Measurements from ENCODE around the gene ANKRD31. TPM values are rescaled to one million over a fixed set of nuclear protein-coding genes. Genes with fewer than 3 reads are reported as not detected.
A peak's percentile ranks its signal among the peaks of the same experiment; 100 is the strongest.

Gene ANKRD31
- total RNA-seq, 1 experiment from 2014 or later, result 0.69 TPM

GRCh38 chr5:75052192-75053053 lies 184.3 kb downstream of the ANKRD31 start, which contains the start of gene GCNT4:
Gene GCNT4, minus strand, starts transcription at chr5:75052558. Its CDS starts 22,521 bp downstream, at chr5:75030037.
- peak; percentile 40 for DNase-seq (ENCODE audit: low read depth, low spot score)
- in situ Hi-C loops (cut with HindIII; ENCODE audit: low pct_unique_long_range_greater_than_20kb, low sequenced_read_pairs), result no loop called here

GRCh38 chr5:75051217-75051751 lies 185.4 kb downstream of the ANKRD31 start:
- in situ Hi-C loops (cut with HindIII; ENCODE audit: low pct_unique_long_range_greater_than_20kb, low sequenced_read_pairs), result no loop called here

GRCh38 chr5:75050415-75050814 lies 186.3 kb downstream of the ANKRD31 start:
- in situ Hi-C loops (cut with HindIII; ENCODE audit: low pct_unique_long_range_greater_than_20kb, low sequenced_read_pairs), result no loop called here
- peak; percentile 64 for DNase-seq (ENCODE audit: low read depth, low spot score)

More at GRCh38 chr5:75051217-75051751, 185.4 kb downstream of the ANKRD31 start:
- no peak for DNase-seq (ENCODE audit: low read depth, low spot score)

- in situ Hi-C loops (cut with HindIII; ENCODE audit: low pct_unique_long_range_greater_than_20kb, low sequenced_read_pairs), result no loop called here
- DNase-seq (ENCODE audit: low read depth, low spot score), result peak; percentile 79
Observed at GRCh38 chr5:75049456-75050351, 187.0 kb downstream of the ANKRD31 start.

GRCh38 chr5:75048457-75048953 lies 188.2 kb downstream of the ANKRD31 start:
- DNase-seq (ENCODE audit: low read depth, low spot score), result no peak

GRCh38 chr5:75047356-75047755 lies 189.3 kb downstream of the ANKRD31 start:
- in situ Hi-C loops (cut with HindIII; ENCODE audit: low pct_unique_long_range_greater_than_20kb, low sequenced_read_pairs), result no loop called here
- no peak for DNase-seq (ENCODE audit: low read depth, low spot score)

More at GRCh38 chr5:75048457-75048953, 188.2 kb downstream of the ANKRD31 start:
- in situ Hi-C loops (cut with HindIII; ENCODE audit: low pct_unique_long_range_greater_than_20kb, low sequenced_read_pairs), result no loop called here

GRCh38 chr5:75046366-75047142 lies 190.1 kb downstream of the ANKRD31 start:
- in situ Hi-C loops (cut with HindIII; ENCODE audit: low pct_unique_long_range_greater_than_20kb, low sequenced_read_pairs), result no loop called here
- DNase-seq (ENCODE audit: low read depth, low spot score), result no peak

- in situ Hi-C loops (cut with HindIII; ENCODE audit: low pct_unique_long_range_greater_than_20kb, low sequenced_read_pairs), result no loop called here
- no peak for DNase-seq (ENCODE audit: low read depth, low spot score)
Observed at GRCh38 chr5:75045071-75045470, 191.6 kb downstream of the ANKRD31 start.

- in situ Hi-C loops (cut with HindIII; ENCODE audit: low pct_unique_long_range_greater_than_20kb, low sequenced_read_pairs), result no loop called here
- DNase-seq (ENCODE audit: low read depth, low spot score), result no peak
Observed at GRCh38 chr5:75044406-75044805, 192.3 kb downstream of the ANKRD31 start.

GRCh38 chr5:75043633-75044264 lies 192.9 kb downstream of the ANKRD31 start:
- no peak for DNase-seq (ENCODE audit: low read depth, low spot score)
- in situ Hi-C loops (cut with HindIII; ENCODE audit: low pct_unique_long_range_greater_than_20kb, low sequenced_read_pairs), result no loop called here

GRCh38 chr5:75042522-75042921 lies 194.2 kb downstream of the ANKRD31 start:
- in situ Hi-C loops (cut with HindIII; ENCODE audit: low pct_unique_long_range_greater_than_20kb, low sequenced_read_pairs), result no loop called here
- DNase-seq (ENCODE audit: low read depth, low spot score), result no peak

- in situ Hi-C loops (cut with HindIII; ENCODE audit: low pct_unique_long_range_greater_than_20kb, low sequenced_read_pairs), result no loop called here
- no peak for DNase-seq (ENCODE audit: low read depth, low spot score)
Observed at GRCh38 chr5:75040973-75041372, 195.7 kb downstream of the ANKRD31 start.

- in situ Hi-C loops (cut with HindIII; ENCODE audit: low pct_unique_long_range_greater_than_20kb, low sequenced_read_pairs), result no loop called here
- no peak for DNase-seq (ENCODE audit: low read depth, low spot score)
Observed at GRCh38 chr5:75037106-75037505, 199.6 kb downstream of the ANKRD31 start.

GRCh38 chr5:75034137-75034739 lies 202.4 kb downstream of the ANKRD31 start:
- in situ Hi-C loops (cut with HindIII; ENCODE audit: low pct_unique_long_range_greater_than_20kb, low sequenced_read_pairs), result no loop called here

GRCh38 chr5:75031366-75031765 lies 205.3 kb downstream of the ANKRD31 start:
- in situ Hi-C loops (cut with HindIII; ENCODE audit: low pct_unique_long_range_greater_than_20kb, low sequenced_read_pairs), result no loop called here
- no peak for DNase-seq (ENCODE audit: low read depth, low spot score)

More at GRCh38 chr5:75034137-75034739, 202.4 kb downstream of the ANKRD31 start:
- no peak for DNase-seq (ENCODE audit: low read depth, low spot score)

- no peak for DNase-seq (ENCODE audit: low read depth, low spot score)
- in situ Hi-C loops (cut with HindIII; ENCODE audit: low pct_unique_long_range_greater_than_20kb, low sequenced_read_pairs), result no loop called here
Observed at GRCh38 chr5:75028090-75028489, 208.6 kb downstream of the ANKRD31 start.

Data from SK-MEL-5 (cell line).